Stimulated activated CD4-positive, alpha-beta T cell treated with anti-CD3 and anti-CD28 coated beads, Interleukin-1b, Interleukin-23, amount 100 ng/mL, for 48 hours (primary cell): ENCODE data around the gene TESK2.
A peak's percentile ranks its signal among the peaks of the same experiment; 100 is the strongest.
"Not testable (repeated sequence)": the region's sequence is repeated elsewhere in the genome, so short reads cannot be mapped to it uniquely, and the experiment has no call there.

ENCODE experiments used
- DNase-seq: peaks from one replicate; pipeline ENCODE4 v3.0.0-alpha.2; 2020

Gene TESK2

GRCh38 chr1:45365051-45365450 lies 125.9 kb downstream of the TESK2 start:
- DNase-seq = no peak

- DNase-seq = no peak
Observed at GRCh38 chr1:45364294-45364693, 126.7 kb downstream of the TESK2 start.

GRCh38 chr1:45360981-45361380 lies 130.0 kb downstream of the TESK2 start:
- DNase-seq = not testable (repeated sequence)

- DNase-seq = peak; percentile 54
Observed at GRCh38 chr1:45359882-45360513, 131.0 kb downstream of the TESK2 start.

- DNase-seq = no peak
Observed at GRCh38 chr1:45356186-45356585, 134.8 kb downstream of the TESK2 start.

- no peak for DNase-seq
Observed at GRCh38 chr1:45355683-45356082, 135.3 kb downstream of the TESK2 start.

GRCh38 chr1:45354838-45355237 lies 136.1 kb downstream of the TESK2 start:
- DNase-seq = no peak

GRCh38 chr1:45353685-45354084 lies 137.3 kb downstream of the TESK2 start:
- DNase-seq = no peak

- no peak for DNase-seq
Observed at GRCh38 chr1:45351508-45351907, 139.5 kb downstream of the TESK2 start.

GRCh38 chr1:45348966-45349677 lies 141.8 kb downstream of the TESK2 start:
- DNase-seq = no peak

GRCh38 chr1:45348609-45348965 lies 142.4 kb downstream of the TESK2 start:
- no peak for DNase-seq

GRCh38 chr1:45348020-45348419 lies 142.9 kb downstream of the TESK2 start:
- no peak for DNase-seq

- no peak for DNase-seq
Observed at GRCh38 chr1:45346473-45346872, 144.5 kb downstream of the TESK2 start.

- no peak for DNase-seq
Observed at GRCh38 chr1:45345014-45345413, 145.9 kb downstream of the TESK2 start.

GRCh38 chr1:45344499-45344898 lies 146.5 kb downstream of the TESK2 start:
- no peak for DNase-seq

- peak; percentile 27 for DNase-seq
Observed at GRCh38 chr1:45340816-45341466, 150.0 kb downstream of the TESK2 start.

- DNase-seq = peak; percentile 97
Observed at GRCh38 chr1:45339789-45340558, 151.0 kb downstream of the TESK2 start, which contains the start of the genes MUTYH and TOE1. MUTYH (minus strand) TSS chr1:45340440; CDS start chr1:45334505, 5,935 bp downstream. TOE1 (plus strand) TSS chr1:45340170; CDS start chr1:45340253, 83 bp downstream.

- DNase-seq = no peak
Observed at GRCh38 chr1:45337630-45338325, 153.2 kb downstream of the TESK2 start.

GRCh38 chr1:45335855-45336324 lies 155.1 kb downstream of the TESK2 start:
- no peak for DNase-seq

- no peak for DNase-seq
Observed at GRCh38 chr1:45334308-45335245, 156.4 kb downstream of the TESK2 start.

- DNase-seq = no peak
Observed at GRCh38 chr1:45332346-45332720, 158.6 kb downstream of the TESK2 start.
